GM19468 (cell line): ENCODE results near the gene FRMD5.

Experiments used
- ATAC-seq: cut with Tn5 transposase; IDR thresholded peaks from one replicate; pipeline ENCODE4 v1.9.1; 2021; ENCODE audit warnings: mild to moderate bottlenecking, moderate library complexity, moderate number of reproducible peaks; ENCODE audit not compliant: unreplicated experiment; ENCODE audit errors: extremely low read depth

The FRMD5 gene

GRCh38 chr15:44099671-44100070 is 95.4 kb downstream of the FRMD5 start:
- ATAC-seq = no peak

- ATAC-seq = no peak
These were observed 97.5 kb downstream of the FRMD5 start for GRCh38 chr15:44097552-44097951.

GRCh38 chr15:44096596-44096995 is 98.5 kb downstream of the FRMD5 start:
- ATAC-seq = no peak

GRCh38 chr15:44094781-44095180 is 100.3 kb downstream of the FRMD5 start:
- ATAC-seq = no peak

GRCh38 chr15:44093836-44094235 is 101.2 kb downstream of the FRMD5 start:
- no peak for ATAC-seq

GRCh38 chr15:44092221-44092620 is 102.8 kb downstream of the FRMD5 start:
- ATAC-seq = no peak

- ATAC-seq = no peak
These were observed 107.2 kb downstream of the FRMD5 start for GRCh38 chr15:44087578-44088465.

GRCh38 chr15:44084770-44085169 is 110.3 kb downstream of the FRMD5 start:
- no peak for ATAC-seq

GRCh38 chr15:44084171-44084570 is 110.9 kb downstream of the FRMD5 start:
- no peak for ATAC-seq

GRCh38 chr15:44082558-44083157 is 112.4 kb downstream of the FRMD5 start:
- no peak for ATAC-seq

GRCh38 chr15:44081026-44082013 is 113.8 kb downstream of the FRMD5 start:
- ATAC-seq = no peak

GRCh38 chr15:44075535-44075934 is 119.5 kb downstream of the FRMD5 start:
- ATAC-seq = no peak

GRCh38 chr15:44069489-44069888 is 125.6 kb downstream of the FRMD5 start:
- ATAC-seq = no peak

GRCh38 chr15:44068347-44068746 is 126.7 kb downstream of the FRMD5 start:
- no peak for ATAC-seq

- no peak for ATAC-seq
These were observed 128.8 kb downstream of the FRMD5 start for GRCh38 chr15:44066211-44066827.

- no peak for ATAC-seq
These were observed 130.4 kb downstream of the FRMD5 start for GRCh38 chr15:44064706-44065105.

- no peak for ATAC-seq
These were observed 136.9 kb downstream of the FRMD5 start for GRCh38 chr15:44058126-44058525.

GRCh38 chr15:44045661-44046060 is 149.4 kb downstream of the FRMD5 start:
- no peak for ATAC-seq

GRCh38 chr15:44045217-44045616 is 149.9 kb downstream of the FRMD5 start:
- ATAC-seq = no peak

GRCh38 chr15:44038755-44039191 is 156.3 kb downstream of the FRMD5 start:
- ATAC-seq = no peak
